NK-92 (cell line): ENCODE measurements around the gene PELI2.

Source experiments
- DNase-seq: peaks from one replicate; lab custom pipeline; 2025; ENCODE audit not compliant: unreplicated experiment; lab: John Stamatoyannopoulos, UW

Gene PELI2

DNA sequence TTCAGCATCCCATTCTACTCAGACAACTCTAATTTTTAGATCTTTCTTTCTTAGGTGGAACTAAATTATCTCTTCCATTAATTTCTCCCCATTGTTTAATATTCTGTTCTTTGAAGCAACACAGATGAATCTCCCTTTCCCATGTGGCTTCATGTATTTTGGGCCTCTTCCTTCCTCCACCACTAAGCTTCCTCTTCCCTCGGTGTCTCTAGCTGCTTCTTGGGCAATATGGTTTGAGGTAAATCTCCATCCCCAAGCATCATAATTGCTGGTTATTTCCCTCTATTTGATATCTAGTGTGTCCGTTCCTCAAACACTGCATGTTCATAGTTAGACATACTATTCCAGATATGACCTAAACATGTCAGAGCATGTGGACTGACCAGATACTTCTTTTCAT, 119.2 kb downstream of the PELI2 start:
- DNase-seq = no peak

DNA sequence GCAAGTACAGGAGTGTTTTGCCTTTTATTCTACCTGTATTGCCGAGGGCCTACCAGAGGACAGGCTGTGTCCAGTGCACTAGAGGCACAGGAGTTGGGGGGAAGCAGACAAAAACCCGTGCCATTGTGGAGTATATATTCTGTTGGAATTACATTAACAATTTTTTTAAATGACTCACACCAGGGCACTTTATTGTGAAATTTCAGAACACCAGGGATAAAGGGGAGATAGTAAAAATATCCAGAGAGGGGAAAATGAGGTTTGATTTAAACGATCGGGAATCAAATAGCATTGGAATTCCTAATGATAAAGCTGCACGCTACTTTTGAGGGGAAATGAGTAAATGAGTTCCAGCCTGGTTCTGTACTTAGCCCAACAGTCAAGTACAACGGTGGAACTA, 123.2 kb downstream of the PELI2 start:
- no peak for DNase-seq

DNA sequence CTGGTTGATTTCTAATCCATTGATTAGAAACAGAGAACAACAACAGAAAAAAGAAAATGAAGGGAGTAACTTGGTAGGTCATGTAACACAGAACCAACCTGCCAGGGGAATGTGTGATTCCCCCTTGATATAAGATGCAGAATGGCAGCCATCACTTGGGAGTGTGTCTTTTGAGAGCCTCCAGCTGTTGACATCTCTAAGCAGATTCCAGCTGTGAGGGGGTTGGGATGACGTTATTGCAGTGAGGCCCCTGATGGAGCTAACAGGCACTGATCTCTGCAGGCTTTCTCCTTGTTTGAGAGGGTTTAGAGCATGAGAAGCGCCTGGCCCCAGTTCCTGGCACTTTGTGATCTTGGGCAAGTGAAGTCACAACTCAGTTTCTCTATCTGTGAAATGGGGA, 124.9 kb downstream of the PELI2 start:
- no peak for DNase-seq

- no peak for DNase-seq
Observed at GRCh38 chr14:56244138-56244789, 126.1 kb downstream of the PELI2 start.

DNA sequence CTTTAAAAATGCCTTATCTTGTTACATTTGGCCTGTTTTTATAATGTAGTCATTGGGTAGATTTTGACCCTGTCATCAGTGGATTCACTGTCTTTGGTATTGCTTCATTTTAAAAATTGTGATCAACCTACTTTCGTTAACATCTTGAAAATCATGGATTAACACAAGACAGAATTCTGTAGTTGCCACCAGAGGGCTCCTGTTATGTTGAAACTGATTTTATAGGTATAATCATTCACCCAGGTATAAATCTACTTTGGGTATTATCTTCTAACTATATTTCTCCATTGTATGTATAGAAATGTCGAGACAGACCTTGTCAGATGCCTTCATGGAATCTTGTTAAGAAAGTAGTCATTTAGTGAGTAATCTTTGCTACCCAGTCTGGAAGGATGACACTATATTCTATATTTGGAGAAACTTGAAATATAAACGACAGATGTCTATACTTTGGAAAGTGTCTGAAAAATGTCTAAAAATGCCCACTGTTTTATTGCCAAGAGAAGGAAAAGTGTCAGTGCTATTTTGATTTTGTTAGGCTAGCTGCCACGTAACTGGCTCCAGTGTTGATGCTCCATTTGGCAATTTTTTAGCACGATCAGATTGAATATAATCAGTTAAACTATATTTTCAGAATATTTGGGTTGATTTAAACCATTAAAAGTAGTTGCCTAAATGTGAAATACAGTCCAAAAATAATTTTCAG, 129.4 kb downstream of the PELI2 start:
- no peak for DNase-seq

DNA sequence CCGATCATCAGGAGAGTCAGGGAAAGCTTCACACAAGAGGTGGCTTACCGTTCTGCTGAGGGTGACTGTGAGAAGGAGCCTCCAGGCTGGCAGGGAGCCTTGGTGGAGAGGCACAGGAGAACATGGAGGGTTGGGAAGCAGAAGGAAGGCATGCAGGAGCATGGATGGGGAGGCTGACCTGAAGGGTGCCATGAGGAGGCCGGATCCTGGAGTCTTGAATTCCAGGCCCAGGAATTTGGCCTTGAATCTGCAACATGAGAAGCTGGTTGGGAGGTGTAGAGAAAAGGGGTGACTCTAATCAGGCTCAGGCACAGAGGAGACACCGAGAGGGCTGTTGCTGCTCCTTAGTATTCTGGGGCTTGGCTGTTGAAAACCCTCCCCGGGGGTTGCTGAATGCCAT, 130.2 kb downstream of the PELI2 start:
- DNase-seq = no peak

DNA sequence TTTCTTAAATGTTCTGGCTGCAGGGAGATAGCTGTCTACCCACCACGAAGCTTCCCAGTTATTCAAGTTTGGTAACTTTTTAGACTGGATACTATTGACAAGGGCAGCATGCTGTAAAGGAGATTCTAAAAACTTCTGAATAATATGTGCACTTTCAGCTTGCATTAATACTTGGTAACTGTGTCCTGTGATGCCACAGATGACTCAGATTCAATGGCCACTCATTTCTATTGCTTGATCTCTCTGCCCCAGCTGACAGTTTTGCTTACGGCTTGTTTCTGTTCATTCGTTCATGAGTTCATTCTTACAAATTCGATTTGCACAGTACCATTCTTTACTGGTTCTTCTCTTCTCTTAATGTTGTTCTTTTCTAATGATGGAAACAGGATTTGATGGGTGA, 142.8 kb downstream of the PELI2 start:
- no peak for DNase-seq

DNA sequence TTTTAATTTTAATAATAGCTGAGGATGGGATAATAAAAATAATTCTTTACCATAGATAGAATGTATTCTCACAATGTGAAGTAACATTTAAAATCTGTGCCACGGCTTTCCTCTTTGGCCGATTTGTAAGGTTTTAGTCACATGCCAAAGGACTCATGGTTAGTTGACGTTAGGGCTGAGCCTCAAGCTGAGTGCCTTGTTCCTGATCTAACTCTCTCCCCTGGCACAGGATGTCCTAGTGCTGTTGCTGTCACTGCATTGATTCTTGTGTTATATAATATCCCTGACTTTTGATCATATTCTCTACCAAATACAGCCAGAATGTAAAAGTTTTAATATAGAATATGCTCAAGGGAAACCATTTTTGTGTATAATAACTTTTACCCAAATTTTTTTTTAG, 144.3 kb downstream of the PELI2 start:
- DNase-seq = no peak

DNA sequence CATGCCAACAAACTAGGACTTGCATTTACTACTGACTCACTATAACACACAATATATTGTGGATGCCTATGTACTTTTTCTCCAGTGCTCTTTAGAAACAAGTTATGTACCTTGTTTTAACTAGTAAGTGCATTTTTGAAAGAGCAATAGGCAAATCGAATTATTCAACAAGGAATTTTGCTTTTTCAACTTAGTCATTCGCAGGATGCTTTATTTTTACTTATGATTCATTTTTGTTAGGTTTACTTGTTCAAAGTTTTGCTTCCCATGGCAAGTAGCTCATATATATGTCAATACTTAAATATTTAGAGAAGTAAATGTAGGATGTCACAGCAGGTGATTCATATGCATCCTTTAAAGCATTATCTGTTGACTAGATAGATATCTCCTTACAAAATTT, 149.8 kb downstream of the PELI2 start:
- DNase-seq = no peak

- no peak for DNase-seq
Observed at GRCh38 chr14:56268673-56269072, 150.5 kb downstream of the PELI2 start.

DNA sequence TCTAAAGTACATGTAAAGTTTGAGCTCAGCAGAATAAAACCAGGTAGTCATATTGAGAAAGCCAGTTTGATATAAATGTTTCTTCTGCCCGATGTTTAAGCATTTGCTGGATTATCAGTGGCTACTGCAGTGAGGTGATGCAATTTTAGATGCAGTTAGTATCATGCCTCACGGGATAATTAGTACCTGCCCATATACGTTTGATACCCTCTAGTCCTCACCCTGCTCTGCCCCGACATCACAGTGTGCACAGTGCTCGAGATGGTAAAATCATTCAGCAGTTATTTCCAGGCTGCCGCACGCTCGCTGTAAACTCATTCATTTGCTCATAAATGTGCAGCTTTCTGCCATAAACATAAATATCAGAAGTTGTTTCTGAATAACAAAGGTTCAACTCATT, 152.7 kb downstream of the PELI2 start:
- no peak for DNase-seq

- no peak for DNase-seq
Observed at GRCh38 chr14:56271970-56272369, 153.8 kb downstream of the PELI2 start.

DNA sequence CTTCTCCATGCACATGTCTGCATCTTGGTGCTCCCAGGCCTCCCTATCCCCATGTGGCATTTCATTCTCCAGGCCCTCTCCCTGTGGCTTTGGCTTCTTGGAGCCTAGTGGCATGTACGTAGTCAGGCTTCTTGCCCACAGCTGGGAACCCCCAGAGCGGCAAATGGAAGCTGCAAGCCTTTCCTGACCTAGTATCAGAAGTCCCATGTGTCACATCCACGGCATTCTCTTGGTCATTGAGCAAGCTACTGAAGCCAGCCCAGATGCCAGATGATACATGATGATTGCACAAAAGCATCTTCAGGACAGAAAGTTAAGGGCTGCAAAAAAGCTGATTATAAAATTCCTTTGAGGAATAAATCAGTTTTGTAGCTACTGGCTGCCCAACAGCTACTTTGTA, 154.9 kb downstream of the PELI2 start:
- DNase-seq = no peak

- DNase-seq = no peak
Observed at GRCh38 chr14:56273951-56274350, 155.7 kb downstream of the PELI2 start.

- no peak for DNase-seq
Observed at GRCh38 chr14:56274556-56274955, 156.3 kb downstream of the PELI2 start.

DNA sequence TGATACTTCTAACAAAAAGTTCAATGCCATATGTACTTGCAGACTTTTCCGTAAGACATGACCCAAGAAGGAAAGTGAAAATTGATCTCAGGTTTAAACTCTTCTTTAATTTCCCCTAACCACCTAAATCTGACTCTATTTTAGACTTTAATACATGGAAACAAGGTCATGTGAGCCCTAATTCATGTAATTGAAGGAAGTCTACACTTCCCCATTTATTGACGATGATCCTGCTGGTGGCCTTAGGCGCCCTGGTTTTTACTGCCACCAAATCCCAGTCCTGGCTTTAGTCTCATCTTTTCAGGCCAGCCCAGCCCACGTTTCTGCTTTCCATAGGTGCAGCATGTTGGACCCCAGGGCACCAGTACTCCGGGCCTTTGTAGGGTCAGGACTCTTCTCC, 157.9 kb downstream of the PELI2 start:
- DNase-seq = no peak

DNA sequence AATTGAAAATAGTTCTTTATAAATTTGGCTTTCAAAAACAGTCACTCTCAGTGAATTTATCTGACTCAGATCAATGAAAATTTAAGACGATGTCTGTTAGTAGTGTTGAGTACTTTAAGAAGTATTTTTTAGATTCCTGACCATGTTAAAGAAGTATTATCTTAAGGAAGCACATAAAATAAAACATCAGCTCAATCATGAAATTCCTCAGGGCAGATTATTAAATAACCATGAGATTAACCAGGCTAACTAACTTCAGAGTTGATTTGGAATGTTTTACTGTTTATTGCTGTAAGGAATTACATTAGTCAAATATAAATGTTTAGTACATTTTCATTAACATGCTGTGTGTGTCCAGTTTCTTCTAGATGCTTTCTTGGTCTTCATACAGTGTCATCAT, 160.2 kb downstream of the PELI2 start:
- DNase-seq = no peak

- DNase-seq = no peak
Observed at GRCh38 chr14:56280843-56281242, 162.6 kb downstream of the PELI2 start.

- DNase-seq = no peak
Observed at GRCh38 chr14:56282179-56282578, 164.0 kb downstream of the PELI2 start.

GRCh38 chr14:56284641-56285040, 166.4 kb downstream of the PELI2 start:
- no peak for DNase-seq

DNA sequence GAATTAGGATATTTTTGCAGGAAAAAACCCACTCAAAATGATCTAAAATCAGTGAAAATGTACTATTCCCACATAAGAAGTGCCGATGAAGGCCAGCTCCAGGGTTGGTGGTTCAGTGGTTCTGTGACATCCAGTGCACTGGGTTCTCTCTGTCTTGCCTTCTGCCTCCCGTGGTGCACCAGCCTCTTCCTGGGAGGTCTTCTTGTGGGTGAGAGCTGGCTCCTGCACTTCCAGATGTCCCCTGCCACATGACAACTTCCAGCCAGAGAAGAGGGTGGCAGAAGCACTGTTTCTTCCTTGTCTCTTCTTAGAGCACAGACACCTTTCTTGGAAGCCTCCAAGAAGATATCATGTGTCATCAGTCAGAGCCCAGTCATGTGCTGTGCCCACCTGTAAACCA, 170.9 kb downstream of the PELI2 start:
- no peak for DNase-seq

- no peak for DNase-seq
Observed at GRCh38 chr14:56290195-56290594, 172.0 kb downstream of the PELI2 start.

DNA sequence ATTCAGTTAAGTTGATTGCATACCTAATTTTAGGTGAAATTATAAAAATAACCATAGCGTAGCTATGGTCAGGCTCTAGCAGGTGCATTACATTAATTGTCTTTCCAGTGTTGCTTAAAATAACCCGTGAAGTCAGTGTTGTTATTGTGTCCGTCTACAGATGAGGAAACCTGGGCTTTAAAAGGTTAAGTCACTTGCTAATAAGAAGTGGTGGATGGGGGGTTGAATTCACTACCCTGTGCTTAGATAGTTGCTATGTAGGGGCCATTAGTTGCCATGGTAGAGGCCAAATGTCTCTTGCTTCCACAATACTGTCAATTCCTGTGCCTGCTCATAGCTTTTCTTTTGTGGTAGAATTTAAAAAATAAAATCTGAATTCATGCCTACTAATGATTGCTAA, 174.8 kb downstream of the PELI2 start:
- no peak for DNase-seq
